HepG2 (cell line): ENCODE results near the gene DDX20. TPM values are rescaled to one million over a fixed set of nuclear protein-coding genes. Genes with fewer than 3 reads are reported as not detected.

Experiments used
- ATAC-seq: fragments of 200-7000 bp; cut with Tn5 transposase; 3 replicates; pipeline ENCODE4 v1.9.1; 2020; ENCODE audit warnings: mild to moderate bottlenecking, moderate library complexity
- BruUV-seq: library from RNA; stranded (reverse); fragments of 400-500 nt; replicated peaks from 2 replicates; lab custom pipeline; 2021; lab: Mats Ljungman, UMichigan
- CTCF ChIA-PET: fragments of 300-600 bp; formaldehyde crosslinking; extraction: SDS; loops from one replicate; lab custom pipeline; 2021; ENCODE audit warnings: low total read pairs, inconsistent platforms, low intra/inter-chr PET ratio; lab: Yijun Ruan, JAX
- POLR2A ChIA-PET: fragments of 350-600 bp; sonication (Branson Sonifier 250); formaldehyde crosslinking; loops from one replicate; lab custom pipeline; 2020; ENCODE audit warnings: antibody characterized with exemption, inconsistent platforms; lab: Yijun Ruan, JAX
- DNase-seq: peaks from one replicate; pipeline ENCODE4 v3.0.0-alpha.2; 2015; ENCODE audit warnings: low spot score
- FAIRE-seq: peaks from 3 replicates; lab custom pipeline; 2011; peaks lifted over from hg19 to GRCh38; lab: Jason Lieb, UNC
- H2AFZ ChIP-seq: one replicate; pipeline ENCODE4 v1.6.1; 2011; ENCODE audit warnings: low read length, inconsistent platforms
- H3K27ac ChIP-seq: fragments of 300-600 bp; 3 replicates; pipeline ENCODE4 v1.8.0; 2011; ENCODE audit warnings: mixed run types, mild to moderate bottlenecking, mixed read lengths, low read length, inconsistent platforms; ENCODE audit not compliant: insufficient read depth; ENCODE audit errors: extremely low read length
- H3K27me3 ChIP-seq, 2 experiments: fragments of 200-600 bp in 1 of 2; 2 replicates in 1 of 2; 3 replicates in 1 of 2; pipeline versions ENCODE4 v1.6.0 to v1.8.0; 2011; ENCODE audit warnings: low read length in 2 of 2, mild to moderate bottlenecking in 2 of 2, moderate library complexity in 2 of 2, inconsistent platforms in 1 of 2; ENCODE audit not compliant: insufficient read depth in 2 of 2, control insufficient read depth in 1 of 2
- H3K36me3 ChIP-seq, 2 experiments: fragments of 200-600 bp in 1 of 2; replicated peaks in 1 of 2; 2 replicates in 1 of 2; 3 replicates in 1 of 2; pipeline versions ENCODE4 v1.5.1 to v1.8.0; 2011; ENCODE audit warnings: low read length in 2 of 2, inconsistent platforms in 1 of 2; ENCODE audit not compliant: insufficient read depth in 2 of 2, control insufficient read depth in 1 of 2
- H3K4me1 ChIP-seq: 2 replicates; pipeline ENCODE4 v1.5.1; 2012; ENCODE audit warnings: low read length, inconsistent platforms; ENCODE audit not compliant: insufficient read depth
- H3K4me2 ChIP-seq: 2 replicates; pipeline ENCODE4 v1.6.0; 2011; ENCODE audit warnings: low read depth, low read length, inconsistent platforms
- H3K4me3 ChIP-seq, 3 experiments: fragments of 200-600 bp in 1 of 3; sonication (generic), shearing (Covaris generic) in 1 of 3; replicated peaks in 1 of 3; 2 replicates each; pipeline ENCODE4 v1.5.1; 2011 to 2016; ENCODE audit warnings: low read length in 3 of 3, inconsistent platforms in 2 of 3, low read depth in 2 of 3, mild to moderate bottlenecking in 2 of 3, control low read depth in 1 of 3, mixed read lengths in 1 of 3; ENCODE audit not compliant: insufficient read depth in 1 of 3
- H3K79me2 ChIP-seq: one replicate; pipeline ENCODE4 v1.6.1; 2011; ENCODE audit warnings: low read length, inconsistent platforms; ENCODE audit not compliant: insufficient read depth
- H3K9ac ChIP-seq: 2 replicates; pipeline ENCODE4 v1.6.0; 2011; ENCODE audit warnings: mild to moderate bottlenecking, low read depth, low read length, inconsistent platforms; ENCODE audit not compliant: insufficient read depth
- H3K9me3 ChIP-seq: 2 replicates; pipeline ENCODE4 v1.5.1; 2012; ENCODE audit warnings: mild to moderate bottlenecking, low read length
- H4K20me1 ChIP-seq: 2 replicates; pipeline ENCODE4 v1.6.0; 2011; ENCODE audit warnings: inconsistent platforms, mild to moderate bottlenecking, low read length, moderate library complexity; ENCODE audit not compliant: insufficient read depth
- AHR ChIP-seq: IDR thresholded peaks from 2 replicates; pipeline ENCODE4 v1.6.1; 2018; ENCODE audit warnings: missing genetic modification reagents, missing compliant biosample characterization
- CEBPZ ChIP-seq: IDR thresholded peaks from 2 replicates; pipeline ENCODE4 v1.6.1; 2012; ENCODE audit warnings: low read length, improper control_type of control experiment
- FOSL1 ChIP-seq: sonication (generic); formaldehyde crosslinking; IDR thresholded peaks from 2 replicates; pipeline ENCODE4 v1.9.0; 2021; ENCODE audit warnings: missing genetic modification reagents, borderline replicate concordance
- MBD4 ChIP-seq: IDR thresholded peaks from 2 replicates; pipeline ENCODE4 v1.6.1; 2012; ENCODE audit warnings: low read length, inconsistent platforms, borderline replicate concordance
- MIER3 ChIP-seq: IDR thresholded peaks from 2 replicates; pipeline ENCODE4 v1.6.1; 2016; ENCODE audit warnings: missing compliant biosample characterization, borderline replicate concordance
- PHF20 ChIP-seq: sonication (generic); formaldehyde crosslinking; IDR thresholded peaks from 2 replicates; pipeline ENCODE4 v1.5.0; 2020; ENCODE audit warnings: mild to moderate bottlenecking, missing genetic modification reagents
- PREB ChIP-seq: sonication (generic); formaldehyde crosslinking; IDR thresholded peaks from 2 replicates; pipeline ENCODE4 v1.4.0; 2020; ENCODE audit warnings: missing genetic modification reagents
- SIN3A ChIP-seq: IDR thresholded peaks from 2 replicates; pipeline ENCODE4 v1.6.1; 2011; ENCODE audit warnings: low read depth, mild to moderate bottlenecking, control low read depth, low read length, borderline replicate concordance
- SP140L ChIP-seq: sonication (generic); formaldehyde crosslinking; IDR thresholded peaks from 2 replicates; pipeline ENCODE4 v1.4.0; 2020; ENCODE audit warnings: missing genetic modification reagents, borderline replicate concordance
- SP2 ChIP-seq: sonication (generic); formaldehyde crosslinking; IDR thresholded peaks from 2 replicates; pipeline ENCODE4 v1.5.1; 2020; ENCODE audit warnings: mild to moderate bottlenecking, missing genetic modification reagents
- SSRP1 ChIP-seq: IDR thresholded peaks from 2 replicates; pipeline ENCODE4 v1.6.1; 2016; ENCODE audit warnings: control low read depth
- TEAD3 ChIP-seq: optimal IDR thresholded peaks from 2 replicates; pipeline ENCODE3; 2016; ENCODE audit warnings: borderline replicate concordance
- U2AF2 ChIP-seq: fragments of 200-400 bp; formaldehyde crosslinking; IDR thresholded peaks from 2 replicates; pipeline ENCODE4 v1.6.1; 2017; ENCODE audit warnings: low read depth, mild to moderate bottlenecking, low read length
- ZBTB7B ChIP-seq: sonication (generic); formaldehyde crosslinking; IDR thresholded peaks from 2 replicates; pipeline ENCODE4 v1.4.0; 2020; ENCODE audit warnings: missing genetic modification reagents
- ZNF644 ChIP-seq: IDR thresholded peaks from 2 replicates; pipeline ENCODE4 v1.6.1; 2016; ENCODE audit warnings: low read depth
- WGBS: methylation state at CpG from one replicate; pipeline ENCODE4 v1.1.6; 2017; ENCODE audit warnings: low lambda C conversion rate; 5-methylcytosine and 5-hydroxymethylcytosine counted together
- in situ Hi-C: cut with HindIII; loops from 2 replicates; pipeline ENCODE4 v1.10.0; 2017; ENCODE audit warnings: low pct_unique_long_range_greater_than_20kb; ENCODE audit not compliant: extremely low pct_ligation_motif_present
- intact Hi-C: fragments of 100-400 bp; cut with micrococcal nuclease; formaldehyde crosslinking; loops from one replicate; pipeline ENCODE4 v1.10.0; 2022; ENCODE audit not compliant: unreplicated experiment
- polyA plus RNA-seq, 8 experiments: library from polyadenylated mRNA; depleted of rRNA in 3 of 8; stranded (reverse) in 7 of 8; unstranded in 1 of 8; fragments of >200 nt; fragmentation: Illumina TruSeq in 4 of 8; extraction: Trizol in 4 of 8; gene quantifications; 2 replicates each; pipeline versions ENCODE4 v1.2.1 to v1.2.3, GENCODE V29; 2011 to 2016; ENCODE audit warnings: low read depth in 4 of 8, missing spikeins in 1 of 8, mixed read lengths in 1 of 8; ENCODE audit not compliant: insufficient read depth in 1 of 8
- total RNA-seq, 5 experiments: library from RNA; depleted of rRNA; stranded (reverse); fragments of >200 nt; fragmentation: Illumina TruSeq; extraction: Trizol; gene quantifications; 2 replicates each; pipeline ENCODE4 v1.2.3, GENCODE V29; 2016; ENCODE audit warnings: low read depth in 1 of 5

The DDX20 gene
- total and polyA plus RNA-seq, 2 of the 13 experiments (the other 11 are each of a cell fraction or from before 2014, with no cell fraction given), result 4.0 to 14.3 TPM

DNA sequence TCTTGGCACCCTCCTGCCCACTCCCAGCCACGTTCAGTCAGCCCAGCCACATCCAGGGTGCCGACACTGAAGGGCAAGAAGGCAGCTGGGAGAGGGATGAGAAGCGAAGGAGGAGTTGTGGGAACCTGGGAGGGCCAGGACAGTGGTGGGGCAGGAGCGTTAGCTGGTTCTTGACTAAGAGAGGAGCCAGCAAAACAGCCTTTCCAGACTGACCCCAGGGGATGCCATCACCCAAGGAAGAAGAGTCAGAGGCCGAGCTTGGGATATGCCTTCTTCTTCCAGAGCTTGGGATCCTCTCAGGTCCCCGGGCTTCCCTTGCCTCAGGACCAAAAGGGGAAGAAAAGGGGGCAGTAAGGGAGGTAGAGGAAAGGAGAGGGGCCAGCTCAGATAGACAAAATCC is 23.7 kb upstream of the DDX20 start:
- Histone ChIP-seq H3K4me2 (no peak overlapping the region), H3K9me3 (no peaks in the 10 kb centered on the region), H3K9ac (no peak overlapping the region; the same call in 1 of the 2 replicates), H3K4me3 (no peak overlapping the region), H3K79me2 (peaks cover 7% of the 10 kb centered on the region), H4K20me1 (no peaks in the 10 kb centered on the region), H3K27ac (peak overlapping the region; percentile 82), H3K27me3 (no peaks in the 10 kb centered on the region), H3K4me1 (peaks cover 70% of the 10 kb centered on the region), H3K36me3 (0 out of 5 replicates have a peak, but pooled peaks cover 0 to 2% of the 10 kb centered on the region in 2 experiments), H2AFZ (no peak overlapping the region)
- in situ Hi-C loops, result no loop called here
- ChIA-PET CTCF (no interaction called here), POLR2A (no interaction called here)
- no peak for TF ChIP-seq SSRP1 (CRISPR knock-in tag)
- TF ChIP-seq MBD4, result no peak
- TF ChIP-seq PHF20 (CRISPR knock-in tag), result no peak
- TF ChIP-seq FOSL1, result no peak
- TF ChIP-seq CEBPZ, result no peak
- no peak for TF ChIP-seq SP2 (CRISPR knock-in tag)
- no peak for TF ChIP-seq PREB (CRISPR knock-in tag)
- no peak for TF ChIP-seq AHR (CRISPR knock-in tag)
- TF ChIP-seq SIN3A, result no peak
- TF ChIP-seq TEAD3 (CRISPR knock-in tag), result no peak
- no peak for TF ChIP-seq MIER3
- no peak for TF ChIP-seq SP140L
- TF ChIP-seq ZNF644 (CRISPR knock-in tag), result no peak
- no peak for TF ChIP-seq U2AF2
- TF ChIP-seq ZBTB7B (CRISPR knock-in tag), result no peak
- intact Hi-C loops, result no loop called here
- FAIRE-seq (no peak), ATAC-seq (no peak), DNase-seq (no peak)
- 78% methylated on average over 6 of the region's 6 CpGs for WGBS
- no TSS peak for BruUV-seq
